Activated CD4-positive, alpha-beta T cell treated with anti-CD3 and anti-CD28 coated beads for 1 hour (primary cell): ENCODE data around the gene BCL6.

Experiments
- DNase-seq: peaks from one replicate; pipeline ENCODE4 v3.0.0-alpha.2; 2020

BCL6 gene

DNA sequence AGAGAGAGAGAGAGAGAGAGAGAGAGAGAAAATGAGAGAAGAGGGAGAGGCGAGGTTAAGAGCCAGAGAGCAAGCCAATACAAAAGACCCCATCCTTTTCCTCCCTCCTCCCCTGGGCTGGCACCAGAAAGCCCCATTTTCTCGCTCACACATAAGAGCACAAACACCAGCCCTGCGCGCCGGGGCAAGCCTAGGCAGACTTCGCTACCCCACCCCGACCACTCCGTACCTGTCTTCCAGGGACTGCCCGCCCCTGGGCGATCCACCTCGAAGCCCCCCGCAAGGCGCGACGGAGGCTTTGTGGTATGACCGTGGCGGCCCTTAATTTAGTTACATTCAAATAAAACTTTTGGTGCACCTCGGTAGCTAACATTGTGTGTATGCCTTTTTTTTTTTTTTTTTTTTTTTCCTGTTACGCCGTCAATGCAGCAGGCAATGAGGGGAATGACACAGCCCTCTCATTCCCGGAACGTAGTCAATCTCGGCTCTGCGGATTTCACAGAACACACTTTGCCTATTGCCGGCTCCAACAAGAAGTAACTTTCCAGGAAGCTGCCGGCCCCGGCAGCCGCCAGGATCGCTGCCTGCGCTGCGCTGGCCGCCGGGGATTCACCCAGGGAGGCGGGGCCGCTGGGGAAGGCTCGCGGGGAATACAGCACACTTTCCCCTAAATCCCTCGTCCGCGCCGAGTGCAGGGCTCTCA lies 7.7 kb downstream of the BCL6 start:
- DNase-seq, result no peak

DNA sequence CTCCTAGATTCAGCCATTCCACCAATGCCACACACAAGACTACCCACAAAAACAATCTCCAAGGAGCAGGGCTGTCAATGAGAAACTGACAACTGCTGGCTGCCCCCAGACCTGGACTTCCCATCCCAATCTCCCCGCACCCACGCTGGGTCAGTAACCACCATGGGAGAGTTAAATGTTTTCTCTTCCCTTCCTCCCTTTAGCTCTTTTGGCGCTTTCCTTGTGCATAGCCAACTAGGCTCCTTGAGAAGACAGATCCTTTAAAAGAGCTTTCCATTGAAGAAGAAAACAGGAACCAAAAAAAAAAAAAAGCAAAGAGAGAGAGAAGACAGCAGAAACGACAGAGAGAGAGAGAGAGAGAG lies 8.3 kb downstream of the BCL6 start:
- no peak for DNase-seq

DNA sequence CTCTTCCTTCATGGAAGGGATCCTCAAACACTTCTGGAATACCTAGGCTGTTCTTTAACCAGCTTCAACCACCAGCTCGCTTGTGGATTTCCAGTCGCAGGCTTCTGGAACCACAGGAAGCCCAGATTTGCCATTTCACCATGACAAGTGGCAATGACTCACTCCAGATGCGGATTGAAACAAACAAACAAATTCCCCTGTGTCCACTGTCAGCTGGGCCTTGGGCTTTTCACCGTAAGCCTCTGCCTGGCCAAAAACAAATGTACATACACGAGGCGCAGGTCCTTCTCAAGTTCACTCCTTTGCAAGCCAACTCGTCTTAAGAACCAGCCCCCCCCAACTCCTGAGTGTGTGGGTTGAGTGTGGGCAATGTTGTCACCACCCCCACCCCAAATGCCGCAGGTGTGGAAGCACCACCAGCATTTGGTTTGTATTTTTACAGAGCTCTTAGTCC lies 8.8 kb downstream of the BCL6 start:
- DNase-seq, result no peak

DNA sequence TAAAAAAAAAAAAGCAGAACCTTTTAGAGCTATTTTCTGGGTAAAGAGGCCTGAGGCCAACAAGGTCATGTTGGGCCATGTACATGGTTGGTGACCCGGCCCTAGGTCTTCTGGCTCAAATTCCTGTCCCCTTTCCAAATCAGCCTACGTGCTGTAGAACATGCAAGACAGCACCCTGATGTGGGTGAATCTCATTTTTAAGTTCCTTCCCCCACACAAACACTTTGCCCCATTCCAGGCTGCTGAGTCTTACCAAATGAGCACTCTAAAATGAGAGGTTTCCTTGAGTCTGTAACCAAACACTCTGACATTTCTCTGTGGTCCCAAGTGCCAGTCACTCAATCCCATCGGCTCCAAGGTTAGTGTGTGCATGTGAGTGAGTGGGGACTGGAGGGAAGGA lies 9.4 kb downstream of the BCL6 start:
- DNase-seq, result no peak

GRCh38 chr3:187735383-187735782 lies 9.9 kb downstream of the BCL6 start:
- DNase-seq, result no peak

DNA sequence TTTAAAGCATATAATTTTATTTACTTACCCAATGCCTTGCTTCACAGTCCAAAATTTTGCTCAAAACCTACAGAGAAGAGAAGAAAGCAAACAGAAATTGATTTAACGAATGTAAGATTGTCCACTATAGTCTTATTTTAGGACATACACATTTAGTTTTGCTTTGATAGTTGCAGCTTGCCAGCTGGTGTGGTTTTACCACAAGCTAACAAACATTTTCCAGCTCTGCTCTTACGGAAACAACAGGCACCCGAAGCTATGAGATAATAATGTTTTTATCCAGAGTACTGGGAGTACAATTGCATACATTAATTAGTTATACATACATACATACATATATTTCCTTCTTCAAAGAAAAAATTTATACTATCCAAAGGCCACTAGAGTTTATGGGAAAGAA lies 10.4 kb downstream of the BCL6 start:
- no peak for DNase-seq

DNA sequence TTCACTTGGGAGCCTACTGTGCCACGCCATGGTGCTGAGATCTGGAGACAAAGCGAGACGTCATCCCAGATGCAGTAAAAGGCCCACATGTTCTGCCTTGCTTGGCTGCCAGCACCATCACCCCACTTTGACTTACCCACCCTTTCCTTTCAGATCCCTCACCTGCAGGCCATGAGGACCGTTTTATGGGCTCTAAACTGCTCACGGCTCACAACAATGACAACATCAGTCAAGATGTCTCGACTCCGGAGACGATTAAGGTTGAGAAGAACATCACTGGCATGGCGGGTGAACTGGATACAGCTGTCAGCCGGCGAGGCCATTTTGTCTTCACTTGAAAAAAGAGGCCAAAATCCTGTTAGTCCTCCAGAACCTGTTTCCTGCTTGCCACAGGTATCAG lies 11.9 kb downstream of the BCL6 start:
- DNase-seq, result no peak

DNA sequence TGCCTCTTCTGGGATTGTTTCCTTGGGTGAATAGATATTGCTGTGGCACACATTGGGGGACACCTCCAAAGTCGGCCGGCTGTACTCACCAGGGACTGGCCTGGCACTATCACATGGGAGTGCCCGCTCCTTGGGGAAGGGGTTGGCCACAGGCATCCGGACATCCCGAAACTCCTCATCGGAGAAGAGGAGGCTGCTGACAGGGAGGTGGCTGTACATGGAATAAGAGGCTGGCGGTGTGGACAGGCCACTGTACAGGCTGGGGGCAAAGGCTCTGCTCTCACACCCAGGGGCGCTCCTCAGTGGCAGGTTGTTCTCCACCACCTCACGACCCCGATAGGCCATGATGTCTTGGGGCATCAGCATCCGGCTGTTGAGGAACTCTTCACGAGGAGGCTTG lies 15.7 kb downstream of the BCL6 start:
- no peak for DNase-seq

DNA sequence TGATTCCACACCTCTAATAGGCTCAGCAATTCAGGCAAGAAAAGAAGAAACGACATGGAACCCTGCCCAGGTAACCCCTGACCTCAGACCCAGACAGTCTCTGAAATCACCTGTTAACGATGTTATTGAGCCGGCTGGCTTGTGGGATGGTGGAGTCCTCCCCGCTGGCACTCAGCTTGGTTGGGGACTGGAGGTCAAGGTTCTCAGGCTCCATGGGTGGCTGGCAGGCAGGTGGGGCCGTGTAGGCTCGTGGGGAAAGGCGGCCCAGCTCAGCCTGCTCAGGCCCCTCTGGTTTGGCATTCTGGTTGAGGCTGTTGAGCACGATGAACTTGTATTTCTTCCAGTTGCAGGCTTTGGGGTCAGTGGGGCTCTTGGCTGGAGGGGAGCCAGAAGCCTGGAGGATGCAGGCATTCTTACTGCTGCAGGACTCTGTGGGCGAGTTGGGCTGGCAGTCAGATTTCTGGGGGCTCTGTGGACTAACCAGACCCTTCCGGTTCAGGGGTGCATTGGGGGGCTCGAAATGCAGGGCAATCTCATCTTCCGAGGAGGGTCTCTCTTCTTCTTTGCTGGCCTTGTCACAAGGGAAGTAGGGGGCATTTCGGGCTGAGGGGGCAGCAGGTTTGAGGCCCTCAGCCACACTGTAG lies 16.2 kb downstream of the BCL6 start:
- no peak for DNase-seq

DNA sequence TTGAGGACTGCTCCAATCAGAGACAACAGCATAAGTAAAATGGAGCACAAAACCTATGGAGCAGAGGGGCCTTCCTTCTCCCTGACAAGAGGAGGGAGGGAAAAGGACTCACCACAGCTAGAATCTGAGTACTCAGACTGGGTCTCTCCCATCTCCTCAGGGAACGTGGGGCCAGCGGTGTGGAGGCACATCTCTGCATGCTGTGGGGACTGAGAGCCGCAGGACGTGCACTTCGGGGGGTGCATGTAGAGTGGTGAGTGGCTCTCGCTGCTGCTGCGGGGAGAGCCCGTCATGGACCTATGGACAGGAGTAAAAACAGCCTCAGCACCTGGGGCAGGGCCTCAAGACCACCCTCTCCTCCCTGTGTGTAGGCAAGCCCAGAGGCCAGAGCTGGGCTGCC lies 17.0 kb downstream of the BCL6 start:
- DNase-seq, result no peak

DNA sequence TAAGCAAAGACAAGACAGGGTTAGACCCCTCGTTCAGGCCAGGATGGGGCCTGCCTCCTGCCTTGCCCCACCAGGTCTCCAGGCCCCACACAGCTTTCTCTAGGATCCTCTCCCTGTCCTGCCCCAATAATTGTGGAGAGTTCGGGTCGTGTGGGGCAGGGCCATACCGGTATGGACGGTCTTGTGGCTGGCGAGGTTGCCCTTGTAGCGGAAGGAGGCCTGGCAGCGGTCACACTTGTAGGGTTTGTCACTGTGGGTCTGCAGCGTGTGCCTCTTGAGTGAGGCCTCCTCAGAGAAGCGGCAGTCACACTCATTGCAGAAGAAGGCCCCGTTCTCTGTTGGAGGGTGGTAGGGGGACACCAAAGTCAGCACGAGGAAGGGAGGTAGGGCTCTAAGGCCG lies 18.7 kb downstream of the BCL6 start:
- no peak for DNase-seq

GRCh38 chr3:187725653-187726370 lies 19.5 kb downstream of the BCL6 start:
- DNase-seq, result no peak

- no peak for DNase-seq
These were observed 20.0 kb downstream of the BCL6 start for GRCh38 chr3:187725224-187725623.

DNA sequence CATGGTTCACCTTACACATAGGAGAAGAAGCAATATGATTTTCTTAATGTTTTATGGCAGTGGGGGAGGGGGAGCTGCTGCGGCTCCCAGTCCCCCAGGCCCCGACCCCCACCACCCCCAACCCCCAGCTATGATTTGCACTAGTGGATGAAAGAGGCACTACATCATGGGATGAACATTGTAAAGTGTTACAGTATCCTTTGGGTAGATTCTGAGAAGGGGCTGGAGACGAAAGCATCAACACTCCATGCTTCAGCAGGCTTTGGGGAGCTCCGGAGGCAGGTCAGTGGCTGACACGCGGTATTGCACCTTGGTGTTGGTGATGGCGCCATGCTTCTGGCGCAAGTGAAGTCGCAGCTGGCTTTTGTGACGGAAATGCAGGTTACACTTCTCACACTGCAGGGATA lies 23.1 kb downstream of the BCL6 start:
- DNase-seq, result no peak

DNA sequence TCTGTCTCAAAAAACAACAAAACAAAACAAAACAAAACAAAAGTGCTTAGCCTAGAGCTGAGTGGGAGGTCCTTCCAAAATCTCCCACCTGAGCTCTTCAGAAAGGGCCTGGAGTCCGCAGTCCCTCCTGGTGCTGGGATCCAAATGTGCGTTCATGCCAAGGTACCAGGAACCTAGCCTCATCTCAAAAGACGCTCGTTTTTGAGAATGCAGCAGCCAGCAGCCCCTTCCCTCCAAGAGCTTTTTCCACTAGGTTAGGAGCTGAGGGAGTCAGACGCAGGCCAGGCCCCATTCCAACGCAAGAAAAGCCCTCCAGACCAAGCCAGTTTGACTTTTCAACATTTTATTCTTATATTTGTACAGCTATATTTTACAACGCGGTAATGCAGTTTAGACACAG lies 24.2 kb downstream of the BCL6 start:
- DNase-seq, result no peak

- DNase-seq, result no peak
These were observed 25.0 kb downstream of the BCL6 start for GRCh38 chr3:187720337-187720670.

DNA sequence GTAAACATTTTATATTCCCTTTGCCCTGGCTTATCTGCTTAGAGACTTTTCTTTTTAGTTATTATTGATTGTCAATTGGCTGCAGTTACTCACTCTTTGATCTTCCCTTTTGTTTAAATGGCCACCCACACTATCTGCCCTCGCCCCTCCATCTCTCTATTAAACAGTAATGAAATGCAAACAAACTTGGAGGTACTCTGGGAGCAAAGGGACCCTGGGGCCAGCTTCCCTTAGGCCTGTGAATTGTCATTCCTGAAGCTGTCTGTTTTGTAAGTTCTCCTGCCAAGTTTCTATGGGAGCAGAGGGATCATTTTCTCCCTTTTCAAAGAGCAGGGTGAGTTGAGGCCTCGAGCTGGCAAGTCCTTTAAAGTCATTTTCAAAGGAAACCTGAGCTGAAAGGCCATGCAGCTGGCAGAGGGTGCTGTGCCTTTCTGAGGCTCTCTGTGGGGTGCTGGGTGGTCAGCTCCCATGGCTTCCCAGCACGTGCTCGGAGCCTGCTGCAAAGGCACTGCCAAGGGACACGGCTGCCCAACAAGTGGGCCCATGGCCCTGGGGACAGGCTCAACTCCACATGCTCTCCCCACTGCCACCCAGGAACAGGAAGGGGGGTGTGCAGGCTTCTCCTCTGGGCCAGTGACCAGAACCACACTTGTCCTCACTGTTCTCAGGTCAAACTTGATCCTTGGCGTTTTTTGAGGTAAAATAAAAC lies 25.5 kb downstream of the BCL6 start:
- DNase-seq, result no peak

DNA sequence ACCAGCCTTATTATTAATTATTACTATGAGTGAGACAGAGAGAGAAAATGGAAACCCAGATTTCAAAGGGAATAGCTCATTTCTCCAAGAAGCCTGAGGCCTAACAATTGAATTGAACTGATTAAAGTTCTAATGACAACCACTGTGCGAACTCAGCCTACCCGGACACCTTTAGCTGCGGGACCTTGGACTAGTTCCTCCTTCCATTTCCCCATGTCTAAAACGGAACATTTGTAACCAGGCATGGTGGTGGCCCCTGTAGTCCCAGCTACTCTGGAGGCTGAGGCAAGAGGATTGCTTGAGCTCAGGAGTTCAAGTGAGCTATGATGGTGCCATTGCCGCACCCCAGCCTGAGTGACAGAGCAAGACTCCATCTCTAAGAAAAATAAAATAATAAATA lies 26.5 kb downstream of the BCL6 start:
- no peak for DNase-seq

DNA sequence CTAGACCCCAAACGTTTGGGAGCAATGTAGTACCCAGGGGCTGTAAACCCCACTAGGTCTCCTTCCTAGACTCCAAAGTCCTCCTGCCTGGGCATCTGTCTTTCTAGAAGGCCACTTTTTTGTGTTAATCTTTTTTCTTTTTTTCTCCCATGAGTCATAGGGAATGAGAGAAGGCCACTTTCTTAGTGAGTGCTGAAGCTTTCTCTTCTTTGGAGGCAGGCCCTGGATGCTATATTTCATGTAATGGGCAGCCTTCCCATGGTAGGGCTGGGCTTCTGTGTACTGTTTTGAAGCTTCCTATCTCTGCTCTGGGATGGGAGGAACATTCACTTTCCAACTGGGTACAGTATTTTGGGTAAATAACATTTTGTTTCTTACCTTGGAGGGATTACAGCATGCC lies 27.7 kb downstream of the BCL6 start:
- DNase-seq, result no peak

- peak; percentile 55 for DNase-seq
These were observed 30.8 kb downstream of the BCL6 start for GRCh38 chr3:187714404-187714979.

GRCh38 chr3:187713504-187713903 lies 31.8 kb downstream of the BCL6 start:
- no peak for DNase-seq

GRCh38 chr3:187709155-187709554 lies 36.1 kb downstream of the BCL6 start:
- DNase-seq, result no peak

GRCh38 chr3:187708696-187709095 lies 36.6 kb downstream of the BCL6 start:
- no peak for DNase-seq
